GM19351 (cell line): ENCODE measurements around the gene MXRA7.
"Not testable (repeated sequence)": the region's sequence is repeated elsewhere in the genome, so short reads cannot be mapped to it uniquely, and the experiment has no call there.

Source experiments
- ATAC-seq: cut with Tn5 transposase; IDR thresholded peaks from one replicate; pipeline ENCODE4 v1.9.1; 2021; ENCODE audit warnings: mild to moderate bottlenecking, moderate library complexity; ENCODE audit not compliant: unreplicated experiment

MXRA7 gene

GRCh38 chr17:76710863-76711611, at the start of gene MXRA7:
MXRA7 (minus strand) TSS chr17:76710965; CDS start chr17:76710946, 19 bp downstream.
- ATAC-seq: no peak

GRCh38 chr17:76758570-76758969, 47.8 kb upstream of the MXRA7 start:
- no peak for ATAC-seq

- no peak for ATAC-seq
These were observed 46.5 kb upstream of the MXRA7 start for GRCh38 chr17:76757256-76757655.

- no peak for ATAC-seq
These were observed 44.5 kb upstream of the MXRA7 start for GRCh38 chr17:76755285-76755684.

GRCh38 chr17:76753061-76753961, 42.5 kb upstream of the MXRA7 start:
- no peak for ATAC-seq

- ATAC-seq: no peak
These were observed 41.2 kb upstream of the MXRA7 start for GRCh38 chr17:76752006-76752405.

GRCh38 chr17:76751416-76751993, 40.7 kb upstream of the MXRA7 start:
- ATAC-seq: no peak

- no peak for ATAC-seq
These were observed 37.9 kb upstream of the MXRA7 start for GRCh38 chr17:76748657-76749056.

GRCh38 chr17:76747716-76748363, 37.1 kb upstream of the MXRA7 start:
- ATAC-seq: no peak

- ATAC-seq: not testable (repeated sequence)
These were observed 35.0 kb upstream of the MXRA7 start for GRCh38 chr17:76745785-76746184.

- ATAC-seq: no peak
These were observed 34.0 kb upstream of the MXRA7 start for GRCh38 chr17:76744747-76745146.

- ATAC-seq: no peak
These were observed 32.2 kb upstream of the MXRA7 start for GRCh38 chr17:76742958-76743357.

- no peak for ATAC-seq
These were observed 29.8 kb upstream of the MXRA7 start for GRCh38 chr17:76740329-76741118.

GRCh38 chr17:76739568-76740115, 28.9 kb upstream of the MXRA7 start:
- ATAC-seq: not testable (repeated sequence)

- ATAC-seq: no peak
These were observed 27.7 kb upstream of the MXRA7 start for GRCh38 chr17:76738468-76738850.

GRCh38 chr17:76737676-76738467, 27.1 kb upstream of the MXRA7 start, which contains the start of gene MFSD11:
MFSD11 (plus strand) TSS chr17:76738119; CDS start chr17:76738353, 234 bp downstream.
- peak; percentile 64 for ATAC-seq

- peak; percentile 61 for ATAC-seq
These were observed 26.4 kb upstream of the MXRA7 start, which contains the start of gene SRSF2 for GRCh38 chr17:76737082-76737675. SRSF2 (minus strand) TSS chr17:76737331; CDS start chr17:76737160, 171 bp downstream.

GRCh38 chr17:76736349-76737081, 25.8 kb upstream of the MXRA7 start:
- ATAC-seq: peak; percentile 2
